Tibial nerve (tissue), 4 donors: ENCODE results near the gene KDM5B. TPM values are rescaled to one million over a fixed set of nuclear protein-coding genes. Genes with fewer than 3 reads are reported as not detected.

Experiments
- DNase-seq, 2 donors: peaks; one replicate each; pipeline ENCODE4 v3.0.0-alpha.2; 2019; ENCODE audit warnings: low spot score in 2 of 2
- H3K27ac ChIP-seq, 4 donors: fragments of 200-600 bp; sonication (generic) in 3 of 4; one replicate each; pipeline ENCODE4 v1.5.1; 2017 to 2019; ENCODE audit warnings: mild to moderate bottlenecking in 1 of 4
- H3K27me3 ChIP-seq, 2 donors: fragments of 200-600 bp; sonication (generic) in 1 of 2; one replicate each; pipeline versions ENCODE4 v1.5.1 to v1.6.0; 2017 to 2019
- H3K36me3 ChIP-seq, 3 donors: fragments of 200-600 bp; sonication (generic); one replicate each; pipeline ENCODE4 v1.5.1; 2018 to 2019
- H3K4me1 ChIP-seq, 4 donors: fragments of 200-600 bp; sonication (generic) in 3 of 4; one replicate each; pipeline ENCODE4 v1.5.1; 2017 to 2019
- H3K4me3 ChIP-seq, 4 donors: fragments of 200-600 bp; sonication (generic) in 3 of 4; one replicate each; pipeline ENCODE4 v1.5.1; 2017 to 2019; ENCODE audit warnings: mild to moderate bottlenecking in 1 of 4, moderate library complexity in 1 of 4
- H3K9me3 ChIP-seq, 4 donors: fragments of 200-600 bp; sonication (generic) in 3 of 4; one replicate each; pipeline ENCODE4 v1.5.1; 2017 to 2019
- CTCF ChIP-seq, 5 experiments: fragments of 200-600 bp in 3 of 5; fragments of 450-650 bp in 2 of 5; sonication (generic) in 3 of 5; IDR thresholded peaks; one replicate each; pipeline ENCODE4 v1.5.1; 2016 to 2019; ENCODE audit warnings: antibody characterized with exemption in 5 of 5, mild to moderate bottlenecking in 3 of 5, moderate library complexity in 2 of 5
- EP300 ChIP-seq, 2 donors: sonication (generic); formaldehyde crosslinking; IDR thresholded peaks; one replicate each; pipeline ENCODE4 v1.6.1; 2017; ENCODE audit warnings: antibody characterized with exemption in 2 of 2, mild to moderate bottlenecking in 1 of 2
- POLR2A ChIP-seq, 2 donors: fragments of 450-650 bp; IDR thresholded peaks; one replicate each; pipeline ENCODE4 v1.6.1; 2017; ENCODE audit warnings: antibody characterized with exemption in 2 of 2, mild to moderate bottlenecking in 2 of 2, moderate library complexity in 2 of 2
- WGBS, 2 donors: methylation state at CpG; one replicate each; pipeline ENCODE4 v1.1.5; 2018; 5-methylcytosine and 5-hydroxymethylcytosine counted together
- total RNA-seq, 4 donors: library from RNA; depleted of rRNA; stranded (reverse); fragments of >200 nt; gene quantifications; one replicate each; pipeline ENCODE4 v1.1.0, GENCODE V29; 2016

KDM5B gene
- total RNA-seq, 4 donors from 2014 or later: 39.8 to 61.5 (median 41.2) TPM

DNA sequence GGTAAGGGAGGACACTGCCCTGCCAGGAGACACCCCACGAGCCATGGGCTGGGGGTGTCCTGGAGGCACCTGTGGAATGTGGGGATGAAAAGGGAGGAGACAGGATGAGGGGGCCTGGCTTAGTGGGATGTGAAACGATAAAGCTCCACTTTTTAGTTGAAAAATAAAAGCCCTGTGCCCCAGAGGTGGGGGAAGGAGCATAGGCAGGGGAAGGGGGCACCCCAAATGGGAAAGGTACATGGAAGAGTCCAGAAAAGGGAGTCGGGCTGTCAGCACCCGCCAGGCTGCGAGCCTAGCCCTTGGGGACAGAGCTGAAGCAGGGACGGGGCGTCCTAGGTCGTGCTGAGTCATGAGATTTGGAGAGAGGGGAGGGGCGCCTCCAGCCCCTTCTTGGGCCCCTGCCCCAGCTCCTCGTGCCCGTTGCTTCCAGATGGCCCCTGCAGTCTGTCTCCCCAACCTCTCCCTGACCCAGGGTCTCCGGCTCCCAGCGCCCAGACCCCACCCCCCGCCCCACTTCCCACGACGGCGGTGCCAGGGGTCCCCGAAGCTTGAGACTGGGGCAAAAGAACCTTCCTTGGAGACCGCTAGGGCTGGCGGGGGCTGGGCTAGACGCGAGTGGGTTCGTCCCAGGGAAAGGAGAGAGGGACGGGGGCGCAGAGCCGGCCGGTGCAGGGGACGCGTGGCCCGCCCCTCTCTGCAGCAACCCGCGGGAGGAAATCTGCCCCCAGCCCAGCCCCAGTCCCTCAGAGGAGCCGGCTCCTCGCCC, 98.8 kb downstream of the KDM5B start:
- H3K9me3 ChIP-seq: no peaks in the 10 kb centered on the region
- peak overlapping the region in 1 of 4 donors; percentile 37 for H3K4me3 ChIP-seq
- no peak for DNase-seq
- H3K4me1 ChIP-seq: peaks cover 0 to 18% (median 12%) of the 10 kb centered on the region in 4 donors
- H3K36me3 ChIP-seq: no peaks in the 10 kb centered on the region
- WGBS, 2 donors: 1 to 5% methylated on average over 21 to 34 of the region's 34 CpGs
- no peak overlapping the region for H3K27ac ChIP-seq
- TF ChIP-seq POLR2A (IDR thresholded peaks at IDR 0.05): no peak
- TF ChIP-seq CTCF (IDR thresholded peaks at IDR 0.05): no peak
- no peak for TF ChIP-seq EP300 (IDR thresholded peaks at IDR 0.05)
- peaks cover 2 to 90% of the 10 kb centered on the region in 2 donors for H3K27me3 ChIP-seq

- Histone ChIP-seq H3K36me3 (no peaks in the 10 kb centered on the region), H3K27me3 (peaks cover 2 to 90% of the 10 kb centered on the region in 2 donors), H3K27ac (no peak overlapping the region), H3K4me1 (peaks cover 0 to 18% (median 12%) of the 10 kb centered on the region in 4 donors), H3K4me3 (no peak overlapping the region), H3K9me3 (no peaks in the 10 kb centered on the region)
- no peak for TF ChIP-seq POLR2A (IDR thresholded peaks at IDR 0.05)
- TF ChIP-seq CTCF (IDR thresholded peaks at IDR 0.05): no peak
- no peak for TF ChIP-seq EP300 (IDR thresholded peaks at IDR 0.05)
- WGBS, 2 donors: 63 to 68% methylated on average over 12 of the region's 12 CpGs
- DNase-seq: no peak
Observed at GRCh38 chr1:202708456-202709275, 99.6 kb downstream of the KDM5B start.

- Histone ChIP-seq H3K27me3 (peaks cover 2 to 100% of the 10 kb centered on the region in 2 donors), H3K36me3 (no peaks in the 10 kb centered on the region), H3K27ac (no peak overlapping the region), H3K4me3 (no peak overlapping the region), H3K4me1 (peaks cover 0 to 18% (median 12%) of the 10 kb centered on the region in 4 donors), H3K9me3 (no peaks in the 10 kb centered on the region)
- TF ChIP-seq EP300 (IDR thresholded peaks at IDR 0.05) (no peak), CTCF (IDR thresholded peaks at IDR 0.05) (no peak), POLR2A (IDR thresholded peaks at IDR 0.05) (no peak)
- no peak for DNase-seq
- 68 to 74% methylated on average over 5 of the region's 5 CpGs for WGBS, 2 donors
Observed at GRCh38 chr1:202706851-202707250, 101.4 kb downstream of the KDM5B start.

GRCh38 chr1:202704601-202705000, 103.6 kb downstream of the KDM5B start:
- 56 to 57% methylated on average over 3 to 4 of the region's 4 CpGs for WGBS, 2 donors
- no peak for DNase-seq
- peaks cover 2 to 82% of the 10 kb centered on the region in 2 donors for H3K27me3 ChIP-seq
- H3K9me3 ChIP-seq: no peaks in the 10 kb centered on the region
- TF ChIP-seq POLR2A (IDR thresholded peaks at IDR 0.05): no peak
- TF ChIP-seq EP300 (IDR thresholded peaks at IDR 0.05): no peak
- TF ChIP-seq CTCF (IDR thresholded peaks at IDR 0.05): no peak
- no peaks in the 10 kb centered on the region for H3K36me3 ChIP-seq
- H3K4me1 ChIP-seq: peaks cover 0 to 6% (median 3%) of the 10 kb centered on the region in 4 donors
- no peak overlapping the region for H3K4me3 ChIP-seq
- no peak overlapping the region for H3K27ac ChIP-seq

- H3K4me3 ChIP-seq: no peak overlapping the region
- H3K9me3 ChIP-seq: no peaks in the 10 kb centered on the region
- peaks cover 0 to 80% of the 10 kb centered on the region in 2 donors for H3K27me3 ChIP-seq
- no peak for DNase-seq
- H3K36me3 ChIP-seq: no peaks in the 10 kb centered on the region
- TF ChIP-seq EP300 (IDR thresholded peaks at IDR 0.05) (no peak), POLR2A (IDR thresholded peaks at IDR 0.05) (no peak), CTCF (IDR thresholded peaks at IDR 0.05) (no peak)
- H3K27ac ChIP-seq: no peak overlapping the region
- WGBS, 2 donors: 54 to 73% methylated on average over 6 of the region's 6 CpGs
- no peaks in the 10 kb centered on the region for H3K4me1 ChIP-seq
Observed at GRCh38 chr1:202703191-202703590, 105.0 kb downstream of the KDM5B start.
